GM10266 (cell line): ENCODE measurements around the gene ZNF385B.

Experiments used
- DNase-seq: peaks from one replicate; pipeline ENCODE4 v3.0.0; 2012; ENCODE audit errors: extremely low spot score
- CTCF ChIP-seq: IDR thresholded peaks from 2 replicates; pipeline ENCODE4 v1.5.1; 2012; ENCODE audit warnings: mild to moderate bottlenecking, low read depth; ENCODE audit not compliant: control insufficient read depth, insufficient read depth; ENCODE audit errors: missing control alignments

The ZNF385B gene

GRCh38 chr2:179447839-179448447 is 413.5 kb downstream of the ZNF385B start:
- no peak for TF ChIP-seq CTCF
- DNase-seq = no peak

- no peak for DNase-seq
Measured at GRCh38 chr2:179447421-179447820, 414.0 kb downstream of the ZNF385B start.

GRCh38 chr2:179446476-179447141 is 414.8 kb downstream of the ZNF385B start:
- no peak for DNase-seq
- no peak for TF ChIP-seq CTCF

More at GRCh38 chr2:179447421-179447820, 414.0 kb downstream of the ZNF385B start:
- TF ChIP-seq CTCF = no peak

- no peak for TF ChIP-seq CTCF
- no peak for DNase-seq
Measured at GRCh38 chr2:179444056-179444455, 417.4 kb downstream of the ZNF385B start.

GRCh38 chr2:179443180-179443579 is 418.2 kb downstream of the ZNF385B start:
- DNase-seq = no peak
- no peak for TF ChIP-seq CTCF

GRCh38 chr2:179442206-179442605 is 419.2 kb downstream of the ZNF385B start:
- TF ChIP-seq CTCF = no peak
- no peak for DNase-seq

- TF ChIP-seq CTCF = no peak
- DNase-seq = no peak
Measured at GRCh38 chr2:179441551-179441950, 419.9 kb downstream of the ZNF385B start.
